Keratinocyte (primary cell): ENCODE results near the gene SPTLC2. TPM values are rescaled to one million over a fixed set of nuclear protein-coding genes. Genes with fewer than 3 reads are reported as not detected.

Experiments
- DNase-seq: peaks from one replicate; pipeline ENCODE4 v3.0.0-alpha.2; 2011; ENCODE audit warnings: low read depth, missing footprints, low spot score
- FAIRE-seq: peaks from 2 replicates; lab custom pipeline; 2011; peaks lifted over from hg19 to GRCh38; lab: Jason Lieb, UNC
- H2AFZ ChIP-seq: 2 replicates; pipeline ENCODE4 v1.6.0; 2012; ENCODE audit warnings: low read length, control low read depth, inconsistent platforms; ENCODE audit not compliant: control insufficient read depth
- H3K27ac ChIP-seq: 2 replicates; pipeline ENCODE4 v1.5.1; 2011; ENCODE audit warnings: low read length; ENCODE audit not compliant: control insufficient read depth, insufficient read depth
- H3K27me3 ChIP-seq: 3 replicates; pipeline ENCODE4 v1.6.0; 2011; ENCODE audit warnings: low read length; ENCODE audit not compliant: control insufficient read depth, insufficient read depth; ENCODE audit errors: extremely low read depth
- H3K36me3 ChIP-seq, 2 experiments: 2 replicates in 1 of 2; 3 replicates in 1 of 2; pipeline ENCODE4 v1.5.1; 2011; ENCODE audit warnings: low read length in 2 of 2, mild to moderate bottlenecking in 1 of 2; ENCODE audit not compliant: control insufficient read depth in 2 of 2, insufficient read depth in 2 of 2; ENCODE audit errors: extremely low read depth in 1 of 2
- H3K4me1 ChIP-seq: 3 replicates; pipeline ENCODE4 v1.5.1; 2011; ENCODE audit warnings: low read length; ENCODE audit not compliant: control insufficient read depth, insufficient read depth; ENCODE audit errors: extremely low read depth
- H3K4me2 ChIP-seq: 3 replicates; pipeline ENCODE4 v1.6.0; 2011; ENCODE audit warnings: low read depth, low read length; ENCODE audit not compliant: control insufficient read depth, insufficient read depth; ENCODE audit errors: extremely low read depth
- H3K4me3 ChIP-seq, 3 experiments: fragments of 200-600 bp in 1 of 3; sonication (generic) in 1 of 3; 2 replicates in 2 of 3; 3 replicates in 1 of 3; pipeline ENCODE4 v1.5.1; 2011 to 2016; ENCODE audit warnings: low read length in 3 of 3, mild to moderate bottlenecking in 3 of 3, control low read depth in 2 of 3, inconsistent platforms in 1 of 3, low read depth in 1 of 3, mixed read lengths in 1 of 3, mixed run types in 1 of 3, moderate library complexity in 1 of 3; ENCODE audit not compliant: control insufficient read depth in 2 of 3, insufficient read depth in 2 of 3; ENCODE audit errors: extremely low read depth in 1 of 3
- H3K79me2 ChIP-seq: 2 replicates; pipeline ENCODE4 v1.6.0; 2012; ENCODE audit warnings: low read length; ENCODE audit not compliant: control insufficient read depth, insufficient read depth
- H3K9ac ChIP-seq: 3 replicates; pipeline ENCODE4 v1.6.0; 2011; ENCODE audit warnings: low read length; ENCODE audit not compliant: control insufficient read depth, insufficient read depth; ENCODE audit errors: extremely low read depth
- H3K9me1 ChIP-seq: 3 replicates; pipeline ENCODE4 v1.6.0; 2011; ENCODE audit warnings: low read length; ENCODE audit not compliant: control insufficient read depth, insufficient read depth; ENCODE audit errors: extremely low read depth
- H3K9me3 ChIP-seq: 2 replicates; pipeline ENCODE4 v1.5.1; 2012; ENCODE audit warnings: low read depth, low read length; ENCODE audit not compliant: control insufficient read depth
- H4K20me1 ChIP-seq: 3 replicates; pipeline ENCODE4 v1.6.0; 2011; ENCODE audit warnings: low read length; ENCODE audit not compliant: control insufficient read depth, insufficient read depth; ENCODE audit errors: extremely low read depth
- EZH2 ChIP-seq: IDR thresholded peaks from one replicate; pipeline ENCODE4 v1.6.1; 2012; ENCODE audit warnings: inconsistent platforms, mild to moderate bottlenecking, low read length, moderate library complexity
- dilution Hi-C: fragments of 300-500 bp; cut with MboI; formaldehyde crosslinking; loops from one replicate; pipeline ENCODE4 v1.7.0; 2020; ENCODE audit warnings: low sequenced_read_pairs; ENCODE audit not compliant: extremely low pct_ligation_motif_present
- polyA plus RNA-seq, 5 experiments: library from polyadenylated mRNA; depleted of rRNA in 3 of 5; stranded (reverse) in 3 of 5; stranded (forward) in 1 of 5; unstranded in 1 of 5; fragments of >200 nt; gene quantifications; 1 replicate in 1 of 5; 2 replicates in 3 of 5; 3 replicates in 1 of 5; pipeline versions ENCODE4 v1.2.1 to v1.2.3, GENCODE V29; 2011 to 2012; ENCODE audit warnings: missing spikeins in 2 of 5, low read depth in 1 of 5, low replicate concordance in 1 of 5
- TF ChIP-seq, protein P1 (sequence below), 3 experiments: IDR thresholded peaks in 1 of 3; conservative IDR thresholded peaks in 1 of 3; optimal IDR thresholded peaks in 1 of 3; 2 replicates in 2 of 3; 3 replicates in 1 of 3; pipeline versions ENCODE3 to v1.5.1; 2011; ENCODE audit warnings: low read length in 3 of 3, mild to moderate bottlenecking in 3 of 3, moderate library complexity in 2 of 3, control low read depth in 1 of 3, inconsistent platforms in 1 of 3; ENCODE audit not compliant: insufficient read depth in 2 of 3; ENCODE audit errors: extremely low read depth in 1 of 3

SPTLC2 gene
- polyA plus RNA-seq, 1 donor (not counting 4 experiments of a cell fraction or from before 2014, with no cell fraction given), result 46.8 TPM

DNA sequence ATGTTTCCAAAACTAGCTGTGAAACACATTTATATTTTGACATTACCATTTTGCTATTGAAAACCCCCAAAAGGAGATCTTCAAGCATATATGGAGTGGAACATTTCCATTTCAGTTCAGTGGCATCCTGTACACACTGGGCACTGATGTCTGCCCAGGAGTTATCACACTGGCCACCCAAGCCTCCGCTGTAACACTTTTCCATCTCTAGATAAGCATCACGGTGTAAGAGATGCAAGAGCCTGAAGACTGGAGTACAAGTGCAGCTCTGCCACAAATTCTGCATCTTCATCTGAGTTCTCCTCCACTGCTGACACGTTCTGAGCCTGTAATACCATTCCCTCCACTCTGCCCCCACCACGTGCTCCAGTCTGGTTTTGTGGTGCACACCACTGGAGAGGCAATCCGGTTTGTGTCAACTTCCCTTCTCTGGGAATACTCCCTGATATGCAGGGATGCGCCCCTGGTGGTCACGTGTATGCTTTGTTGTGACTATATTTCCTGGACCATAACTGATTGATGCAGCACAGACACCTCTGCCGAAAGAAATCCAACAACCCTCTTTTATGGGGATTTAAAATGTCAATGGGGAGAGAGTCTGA is 12.7 kb downstream of the SPTLC2 start:
- H3K4me3 ChIP-seq, result no peak overlapping the region
- H3K9me3 ChIP-seq, result no peaks in the 10 kb centered on the region
- dilution Hi-C loops, result no loop called here
- H3K4me2 ChIP-seq, result peak overlapping the region; percentile 4
- H3K9me1 ChIP-seq, result peaks cover 7% of the 10 kb centered on the region
- H3K9ac ChIP-seq, result no peak overlapping the region
- TF ChIP-seq, protein P1, sequence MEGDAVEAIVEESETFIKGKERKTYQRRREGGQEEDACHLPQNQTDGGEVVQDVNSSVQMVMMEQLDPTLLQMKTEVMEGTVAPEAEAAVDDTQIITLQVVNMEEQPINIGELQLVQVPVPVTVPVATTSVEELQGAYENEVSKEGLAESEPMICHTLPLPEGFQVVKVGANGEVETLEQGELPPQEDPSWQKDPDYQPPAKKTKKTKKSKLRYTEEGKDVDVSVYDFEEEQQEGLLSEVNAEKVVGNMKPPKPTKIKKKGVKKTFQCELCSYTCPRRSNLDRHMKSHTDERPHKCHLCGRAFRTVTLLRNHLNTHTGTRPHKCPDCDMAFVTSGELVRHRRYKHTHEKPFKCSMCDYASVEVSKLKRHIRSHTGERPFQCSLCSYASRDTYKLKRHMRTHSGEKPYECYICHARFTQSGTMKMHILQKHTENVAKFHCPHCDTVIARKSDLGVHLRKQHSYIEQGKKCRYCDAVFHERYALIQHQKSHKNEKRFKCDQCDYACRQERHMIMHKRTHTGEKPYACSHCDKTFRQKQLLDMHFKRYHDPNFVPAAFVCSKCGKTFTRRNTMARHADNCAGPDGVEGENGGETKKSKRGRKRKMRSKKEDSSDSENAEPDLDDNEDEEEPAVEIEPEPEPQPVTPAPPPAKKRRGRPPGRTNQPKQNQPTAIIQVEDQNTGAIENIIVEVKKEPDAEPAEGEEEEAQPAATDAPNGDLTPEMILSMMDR (optimal IDR thresholded peaks at IDR 0.05 in 1 of 3, IDR thresholded peaks at IDR 0.05 in 1 of 3, conservative IDR thresholded peaks at IDR 0.05 in 1 of 3; ENCODE audit: extremely low read depth in 1 of 3, insufficient read depth in 2 of 3, low read length in 3 of 3), result peak; percentile 44 to 80 (median 72)
- no peak for TF ChIP-seq EZH2
- H2AFZ ChIP-seq, result no peak overlapping the region
- H4K20me1 ChIP-seq, result peaks cover 3% of the 10 kb centered on the region
- H3K36me3 ChIP-seq, result no peaks in the 10 kb centered on the region
- FAIRE-seq, result peak; percentile 52
- DNase-seq, result no peak
- no peaks in the 10 kb centered on the region for H3K27me3 ChIP-seq
- peak overlapping the region; percentile 17 for H3K27ac ChIP-seq
- H3K79me2 ChIP-seq, result peaks cover 94% of the 10 kb centered on the region
- peaks cover 37% of the 10 kb centered on the region for H3K4me1 ChIP-seq

- H3K36me3 ChIP-seq, result no peaks in the 10 kb centered on the region
- no peak overlapping the region for H2AFZ ChIP-seq
- peaks cover 7% of the 10 kb centered on the region for H3K9me1 ChIP-seq
- H3K79me2 ChIP-seq, result peaks cover 95% of the 10 kb centered on the region
- H3K4me2 ChIP-seq, result peak overlapping the region; percentile 8
- H3K9me3 ChIP-seq, result no peaks in the 10 kb centered on the region
- H3K4me3 ChIP-seq, result no peak overlapping the region
- no peak for TF ChIP-seq EZH2
- TF ChIP-seq, protein P1 (optimal IDR thresholded peaks at IDR 0.05 in 1 of 3, IDR thresholded peaks at IDR 0.05 in 1 of 3, conservative IDR thresholded peaks at IDR 0.05 in 1 of 3; ENCODE audit: extremely low read depth in 1 of 3, insufficient read depth in 2 of 3, low read length in 3 of 3), result no peak
- no peaks in the 10 kb centered on the region for H3K27me3 ChIP-seq
- H3K9ac ChIP-seq, result no peak overlapping the region
- DNase-seq, result no peak
- dilution Hi-C loops, result no loop called here
- H3K27ac ChIP-seq, result peak overlapping the region; percentile 10
- peaks cover 41% of the 10 kb centered on the region for H3K4me1 ChIP-seq
- peaks cover 3% of the 10 kb centered on the region for H4K20me1 ChIP-seq
- no peak for FAIRE-seq
Observed at GRCh38 chr14:77603031-77603430, 13.4 kb downstream of the SPTLC2 start.
